22Rv1 (cell line): ENCODE results near the gene METTL16.

ENCODE experiments used
- ZFX ChIP-seq: fragments of 450-650 bp; IDR thresholded peaks from 2 replicates; pipeline ENCODE4 v1.6.1; 2017; ENCODE audit warnings: antibody characterized with exemption, borderline replicate concordance
- TF ChIP-seq, protein P1 (sequence below): fragments of 450-650 bp; IDR thresholded peaks from 2 replicates; pipeline ENCODE4 v1.5.1; 2017; ENCODE audit warnings: mild to moderate bottlenecking

- TF ChIP-seq, protein P1, sequence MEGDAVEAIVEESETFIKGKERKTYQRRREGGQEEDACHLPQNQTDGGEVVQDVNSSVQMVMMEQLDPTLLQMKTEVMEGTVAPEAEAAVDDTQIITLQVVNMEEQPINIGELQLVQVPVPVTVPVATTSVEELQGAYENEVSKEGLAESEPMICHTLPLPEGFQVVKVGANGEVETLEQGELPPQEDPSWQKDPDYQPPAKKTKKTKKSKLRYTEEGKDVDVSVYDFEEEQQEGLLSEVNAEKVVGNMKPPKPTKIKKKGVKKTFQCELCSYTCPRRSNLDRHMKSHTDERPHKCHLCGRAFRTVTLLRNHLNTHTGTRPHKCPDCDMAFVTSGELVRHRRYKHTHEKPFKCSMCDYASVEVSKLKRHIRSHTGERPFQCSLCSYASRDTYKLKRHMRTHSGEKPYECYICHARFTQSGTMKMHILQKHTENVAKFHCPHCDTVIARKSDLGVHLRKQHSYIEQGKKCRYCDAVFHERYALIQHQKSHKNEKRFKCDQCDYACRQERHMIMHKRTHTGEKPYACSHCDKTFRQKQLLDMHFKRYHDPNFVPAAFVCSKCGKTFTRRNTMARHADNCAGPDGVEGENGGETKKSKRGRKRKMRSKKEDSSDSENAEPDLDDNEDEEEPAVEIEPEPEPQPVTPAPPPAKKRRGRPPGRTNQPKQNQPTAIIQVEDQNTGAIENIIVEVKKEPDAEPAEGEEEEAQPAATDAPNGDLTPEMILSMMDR: no peak
- TF ChIP-seq ZFX: no peak
These were observed 139.0 kb downstream of the METTL16 start for GRCh38 chr17:2372681-2373080.
